Suppressor macrophage (primary cell): ENCODE results near the gene NBPF9.
"Not testable (repeated sequence)": the region's sequence is repeated elsewhere in the genome, so short reads cannot be mapped to it uniquely, and the experiment has no call there.

Experiments used
- DNase-seq, 4 experiments: peaks; one replicate each; pipeline ENCODE4 v3.0.0-alpha.2; 2020 to 2022

NBPF9 gene

GRCh38 chr1:149013513-149013912 is 89.8 kb downstream of the NBPF9 start:
- DNase-seq: not testable (repeated sequence)

- DNase-seq: not testable (repeated sequence)
These were observed 90.8 kb downstream of the NBPF9 start for GRCh38 chr1:149012599-149012998.

DNA sequence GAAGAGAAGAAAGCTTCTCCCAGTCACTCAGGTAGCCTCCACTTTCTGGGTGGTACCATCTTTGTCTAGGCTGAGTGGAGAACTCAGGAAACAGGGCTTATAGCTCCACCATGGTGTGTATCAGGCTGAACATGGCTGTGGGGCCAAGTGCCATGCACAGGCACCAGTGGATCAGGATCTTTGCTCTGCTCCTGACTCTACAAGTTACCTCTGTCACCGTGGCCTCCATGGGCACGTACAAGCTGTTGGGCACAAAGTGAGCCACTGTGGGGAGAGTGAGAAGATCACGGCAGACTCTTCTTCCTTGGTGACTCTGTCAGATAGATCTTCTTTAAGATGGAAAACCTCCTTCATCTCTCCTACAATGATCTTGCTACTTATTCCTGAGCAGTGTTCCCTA is 93.6 kb downstream of the NBPF9 start:
- not testable (repeated sequence) for DNase-seq

GRCh38 chr1:149008769-149009168 is 94.6 kb downstream of the NBPF9 start:
- DNase-seq: not testable (repeated sequence)

DNA sequence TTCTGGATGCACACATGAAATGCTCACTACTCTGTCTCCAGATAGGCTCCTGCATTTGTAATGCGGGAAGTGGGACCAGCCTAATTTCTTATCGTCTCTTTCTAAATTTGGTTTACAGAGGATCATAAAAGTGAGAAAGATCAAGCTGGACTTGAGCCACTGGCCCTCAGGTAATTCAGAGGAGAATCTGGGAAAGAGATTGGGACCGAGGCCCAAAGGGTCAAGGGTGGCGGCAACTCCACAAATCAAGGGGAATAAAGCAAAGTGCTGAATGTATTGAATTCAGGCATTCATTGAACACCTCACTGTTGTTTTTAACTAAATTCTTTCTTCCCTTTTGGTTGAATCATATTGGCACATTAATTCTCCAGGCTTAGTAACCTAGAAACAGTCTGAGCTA is 95.0 kb downstream of the NBPF9 start:
- not testable (repeated sequence) for DNase-seq
